HepG2 (cell line): ENCODE data around the gene HMGCR. TPM values are rescaled to one million over a fixed set of nuclear protein-coding genes. Genes with fewer than 3 reads are reported as not detected.

Experiments used
- CSRNP2 ChIP-seq: sonication (generic); formaldehyde crosslinking; conservative IDR thresholded peaks from 2 replicates; pipeline ENCODE4 v1.8.0; 2022; ENCODE audit warnings: low read depth, missing genetic modification reagents
- DZIP1 ChIP-seq: sonication (generic); formaldehyde crosslinking; IDR thresholded peaks from 2 replicates; pipeline ENCODE4 v1.5.0; 2020; ENCODE audit warnings: mild to moderate bottlenecking, missing genetic modification reagents
- HMGXB3 ChIP-seq: sonication (generic); formaldehyde crosslinking; IDR thresholded peaks from 2 replicates; pipeline ENCODE4 v1.4.0; 2020; ENCODE audit warnings: missing genetic modification reagents, borderline replicate concordance
- NFAT5 ChIP-seq: sonication (generic); formaldehyde crosslinking; IDR thresholded peaks from 2 replicates; pipeline ENCODE4 v1.4.0; 2020; ENCODE audit warnings: missing genetic modification reagents
- POLR2A ChIP-seq, 2 experiments: IDR thresholded peaks; 2 replicates each; pipeline ENCODE4 v1.6.1; 2011; ENCODE audit warnings: low read depth in 2 of 2, low read length in 2 of 2, mild to moderate bottlenecking in 1 of 2, moderate library complexity in 1 of 2; ENCODE audit not compliant: insufficient read depth in 1 of 2
- SIN3B ChIP-seq: fragments of 150-350 bp; IDR thresholded peaks from 2 replicates; pipeline ENCODE4 v1.6.1; 2014; ENCODE audit warnings: low read length
- TIGD3 ChIP-seq: sonication (generic); formaldehyde crosslinking; IDR thresholded peaks from 2 replicates; pipeline ENCODE4 v1.5.1; 2020; ENCODE audit warnings: mild to moderate bottlenecking, missing genetic modification reagents, borderline replicate concordance
- ZFP36 ChIP-seq: fragments of 150-350 bp; IDR thresholded peaks from 2 replicates; pipeline ENCODE4 v1.6.1; 2018; ENCODE audit warnings: borderline replicate concordance, low read length, low read depth; ENCODE audit not compliant: partially characterized antibody
- ZFY ChIP-seq: sonication (generic); formaldehyde crosslinking; IDR thresholded peaks from 2 replicates; pipeline ENCODE4 v1.4.0; 2020; ENCODE audit warnings: missing genetic modification reagents
- ZNF143 ChIP-seq: sonication (generic); formaldehyde crosslinking; IDR thresholded peaks from 2 replicates; pipeline ENCODE4 v1.4.0; 2020; ENCODE audit warnings: missing genetic modification reagents
- ZNF777 ChIP-seq: sonication (generic); formaldehyde crosslinking; IDR thresholded peaks from 2 replicates; pipeline ENCODE4 v1.4.0; 2020; ENCODE audit warnings: missing genetic modification reagents
- polyA plus RNA-seq, 8 experiments: library from polyadenylated mRNA; depleted of rRNA in 3 of 8; stranded (reverse) in 7 of 8; unstranded in 1 of 8; fragments of >200 nt; fragmentation: Illumina TruSeq in 4 of 8; extraction: Trizol in 4 of 8; gene quantifications; 2 replicates each; pipeline versions ENCODE4 v1.2.1 to v1.2.3, GENCODE V29; 2011 to 2016; ENCODE audit warnings: low read depth in 4 of 8, missing spikeins in 1 of 8, mixed read lengths in 1 of 8; ENCODE audit not compliant: insufficient read depth in 1 of 8
- total RNA-seq, 5 experiments: library from RNA; depleted of rRNA; stranded (reverse); fragments of >200 nt; fragmentation: Illumina TruSeq; extraction: Trizol; gene quantifications; 2 replicates each; pipeline ENCODE4 v1.2.3, GENCODE V29; 2016; ENCODE audit warnings: low read depth in 1 of 5

HMGCR gene
- total and polyA plus RNA-seq, 2 of the 13 experiments (the other 11 are each of a cell fraction or from before 2014, with no cell fraction given) = 43.0 to 144 TPM

GRCh38 chr5:75335952-75336614 is 937 bp upstream of the HMGCR start (continued):
- TF ChIP-seq CSRNP2 (CRISPR knock-in tag) (no peak), ZNF143 (CRISPR knock-in tag) (no peak), NFAT5 (CRISPR knock-in tag) (no peak), DZIP1 (CRISPR knock-in tag) (no peak), SIN3B (no peak), ZNF777 (CRISPR knock-in tag) (no peak), TIGD3 (CRISPR knock-in tag) (no peak), POLR2A (IDR thresholded peaks at IDR 0.05; ENCODE audit: insufficient read depth in 1 of 2, low read depth in 2 of 2, low read length in 2 of 2) (peak in 1 of 2 experiments; percentile 82; a peak in 2 of 4 replicates), ZFP36 (no peak), HMGXB3 (CRISPR knock-in tag) (no peak), ZFY (CRISPR knock-in tag) (no peak)
